Ishikawa (cell line): ENCODE results near the gene OTULIN.

Experiments used
- CEBPB ChIP-seq: IDR thresholded peaks from 2 replicates; pipeline ENCODE4 v1.6.1; 2012
- CREB1 ChIP-seq: IDR thresholded peaks from 2 replicates; pipeline ENCODE4 v1.6.1; 2012; ENCODE audit warnings: low read depth
- EGR1 ChIP-seq: IDR thresholded peaks from 2 replicates; pipeline ENCODE4 v1.6.1; 2012
- EP300 ChIP-seq: IDR thresholded peaks from 2 replicates; pipeline ENCODE4 v1.6.1; 2012; ENCODE audit warnings: borderline replicate concordance
- FOXM1 ChIP-seq: IDR thresholded peaks from 2 replicates; pipeline ENCODE4 v1.6.1; 2012; ENCODE audit warnings: low read depth, borderline replicate concordance
- MAX ChIP-seq: IDR thresholded peaks from 2 replicates; pipeline ENCODE4 v1.6.1; 2012
- NFIC ChIP-seq: IDR thresholded peaks from 2 replicates; pipeline ENCODE4 v1.6.1; 2012
- RAD21 ChIP-seq: IDR thresholded peaks from 2 replicates; pipeline ENCODE4 v1.6.1; 2012; ENCODE audit warnings: low read depth
- TAF1 ChIP-seq: IDR thresholded peaks from 2 replicates; pipeline ENCODE4 v1.6.1; 2012; ENCODE audit warnings: low read depth, mild to moderate bottlenecking
- TCF12 ChIP-seq: IDR thresholded peaks from 2 replicates; pipeline ENCODE4 v1.6.1; 2012; ENCODE audit warnings: low read depth
- TEAD4 ChIP-seq: IDR thresholded peaks from 2 replicates; pipeline ENCODE4 v1.6.1; 2012
- USF1 ChIP-seq: IDR thresholded peaks from 2 replicates; pipeline ENCODE4 v1.6.1; 2012
- YY1 ChIP-seq: IDR thresholded peaks from 2 replicates; pipeline ENCODE4 v1.6.1; 2012; ENCODE audit warnings: low read depth
- ZBTB7A ChIP-seq: IDR thresholded peaks from 2 replicates; pipeline ENCODE4 v1.6.1; 2012; ENCODE audit warnings: low read depth
- TF ChIP-seq, protein P1 (sequence below): IDR thresholded peaks from 2 replicates; pipeline ENCODE4 v1.6.1; 2012; ENCODE audit warnings: low read depth, mild to moderate bottlenecking

OTULIN gene

DNA sequence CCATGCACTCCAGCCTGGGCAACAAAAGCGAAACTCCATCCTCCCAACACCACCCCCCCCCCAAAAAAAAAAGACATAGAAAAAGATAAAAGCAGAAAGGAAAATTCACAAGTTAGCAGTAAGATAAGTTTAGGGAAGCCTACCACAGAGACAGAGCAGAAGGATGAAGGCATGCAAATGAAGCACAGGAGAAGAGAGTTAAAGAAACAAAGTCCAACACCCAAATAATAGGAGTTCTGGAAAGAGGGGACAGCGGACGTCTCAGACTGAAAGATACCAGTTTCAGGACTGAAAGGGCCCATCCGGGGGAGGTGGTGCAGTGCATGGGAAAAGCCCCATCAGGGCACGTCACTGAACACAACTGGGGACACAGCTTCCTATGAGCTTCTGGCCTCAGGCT, 54.3 kb downstream of the OTULIN start:
- TF ChIP-seq USF1 (no peak), EP300 (no peak), YY1 (no peak), CREB1 (no peak), CEBPB (no peak), FOXM1 (no peak), ZBTB7A (no peak), RAD21 (no peak), MAX (no peak), TAF1 (no peak), EGR1 (no peak), TEAD4 (no peak)
- TF ChIP-seq, protein P1, sequence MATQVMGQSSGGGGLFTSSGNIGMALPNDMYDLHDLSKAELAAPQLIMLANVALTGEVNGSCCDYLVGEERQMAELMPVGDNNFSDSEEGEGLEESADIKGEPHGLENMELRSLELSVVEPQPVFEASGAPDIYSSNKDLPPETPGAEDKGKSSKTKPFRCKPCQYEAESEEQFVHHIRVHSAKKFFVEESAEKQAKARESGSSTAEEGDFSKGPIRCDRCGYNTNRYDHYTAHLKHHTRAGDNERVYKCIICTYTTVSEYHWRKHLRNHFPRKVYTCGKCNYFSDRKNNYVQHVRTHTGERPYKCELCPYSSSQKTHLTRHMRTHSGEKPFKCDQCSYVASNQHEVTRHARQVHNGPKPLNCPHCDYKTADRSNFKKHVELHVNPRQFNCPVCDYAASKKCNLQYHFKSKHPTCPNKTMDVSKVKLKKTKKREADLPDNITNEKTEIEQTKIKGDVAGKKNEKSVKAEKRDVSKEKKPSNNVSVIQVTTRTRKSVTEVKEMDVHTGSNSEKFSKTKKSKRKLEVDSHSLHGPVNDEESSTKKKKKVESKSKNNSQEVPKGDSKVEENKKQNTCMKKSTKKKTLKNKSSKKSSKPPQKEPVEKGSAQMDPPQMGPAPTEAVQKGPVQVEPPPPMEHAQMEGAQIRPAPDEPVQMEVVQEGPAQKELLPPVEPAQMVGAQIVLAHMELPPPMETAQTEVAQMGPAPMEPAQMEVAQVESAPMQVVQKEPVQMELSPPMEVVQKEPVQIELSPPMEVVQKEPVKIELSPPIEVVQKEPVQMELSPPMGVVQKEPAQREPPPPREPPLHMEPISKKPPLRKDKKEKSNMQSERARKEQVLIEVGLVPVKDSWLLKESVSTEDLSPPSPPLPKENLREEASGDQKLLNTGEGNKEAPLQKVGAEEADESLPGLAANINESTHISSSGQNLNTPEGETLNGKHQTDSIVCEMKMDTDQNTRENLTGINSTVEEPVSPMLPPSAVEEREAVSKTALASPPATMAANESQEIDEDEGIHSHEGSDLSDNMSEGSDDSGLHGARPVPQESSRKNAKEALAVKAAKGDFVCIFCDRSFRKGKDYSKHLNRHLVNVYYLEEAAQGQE: no peak

GRCh38 chr5:14720236-14720923, 55.9 kb downstream of the OTULIN start:
- TF ChIP-seq CREB1 (no peak), USF1 (no peak)

DNA sequence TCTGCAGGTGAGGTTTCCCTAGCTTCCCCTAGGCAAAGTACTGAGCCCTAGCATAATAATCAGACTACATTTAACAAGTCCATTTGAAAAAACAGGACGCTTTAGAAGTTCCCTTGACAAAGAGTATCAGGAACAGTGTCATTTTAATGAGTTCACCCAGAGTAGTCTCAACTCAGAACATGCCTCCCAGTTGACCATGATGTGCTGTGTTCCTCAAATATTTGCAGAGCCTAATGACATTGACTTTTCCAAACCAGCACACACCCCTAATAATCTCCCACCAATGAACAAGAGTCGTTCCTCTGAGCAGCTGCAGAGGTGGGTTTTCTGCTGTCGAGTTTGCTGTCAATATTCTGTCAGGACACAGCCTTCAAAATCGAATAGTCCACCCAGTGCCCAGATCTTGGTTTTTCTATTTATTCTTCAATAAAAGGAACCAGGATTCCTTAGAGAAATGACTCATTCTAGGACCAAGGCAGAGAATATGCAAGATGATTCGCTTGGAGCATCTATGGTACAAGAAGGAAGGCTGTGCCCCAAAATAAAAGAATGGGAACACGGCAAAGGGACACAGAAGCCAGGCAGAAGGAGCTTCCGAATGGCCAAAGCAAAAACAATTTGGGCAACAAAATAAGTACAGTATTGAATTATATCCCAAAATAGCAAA, 57.6 kb downstream of the OTULIN start:
- TF ChIP-seq NFIC: no peak
- TF ChIP-seq MAX: no peak
- no peak for TF ChIP-seq YY1
- no peak for TF ChIP-seq RAD21
- TF ChIP-seq, protein P1: no peak
- no peak for TF ChIP-seq TCF12
- no peak for TF ChIP-seq TAF1
- TF ChIP-seq CREB1: no peak
- TF ChIP-seq USF1: no peak
- TF ChIP-seq EGR1: no peak

- TF ChIP-seq CEBPB: no peak
- no peak for TF ChIP-seq TEAD4
- no peak for TF ChIP-seq RAD21
- TF ChIP-seq FOXM1: no peak
- no peak for TF ChIP-seq YY1
- TF ChIP-seq TCF12: no peak
- no peak for TF ChIP-seq MAX
- TF ChIP-seq EGR1: no peak
- TF ChIP-seq, protein P1: no peak
- TF ChIP-seq ZBTB7A: no peak
- TF ChIP-seq CREB1: no peak
- TF ChIP-seq EP300: no peak
- no peak for TF ChIP-seq USF1
- TF ChIP-seq TAF1: no peak
- no peak for TF ChIP-seq NFIC
Measured at GRCh38 chr5:14722923-14723322, 58.4 kb downstream of the OTULIN start.
